Activated naive CD4-positive, alpha-beta T cell treated with anti-CD3 and anti-CD28 coated beads, Interleukin-2, amount 50 U/mL, for 24 hours (primary cell): ENCODE measurements around the gene TMEM187.
"Not testable (repeated sequence)": the region's sequence is repeated elsewhere in the genome, so short reads cannot be mapped to it uniquely, and the experiment has no call there.

Source experiments
- H3K27ac Mint-ChIP-seq: one replicate; pipeline ENCODE4 v1.8.0; 2021; ENCODE audit warnings: mild to moderate bottlenecking, mixed read lengths
- H3K27me3 Mint-ChIP-seq: one replicate; pipeline ENCODE4 v1.8.0; 2021; ENCODE audit warnings: mixed read lengths
- H3K36me3 Mint-ChIP-seq: one replicate; pipeline ENCODE4 v1.8.0; 2021; ENCODE audit warnings: mixed read lengths
- H3K4me1 Mint-ChIP-seq: one replicate; pipeline ENCODE4 v1.8.0; 2021; ENCODE audit warnings: mixed read lengths
- H3K4me3 Mint-ChIP-seq: one replicate; pipeline ENCODE4 v1.8.0; 2021; ENCODE audit warnings: mild to moderate bottlenecking, mixed read lengths
- H3K9me3 Mint-ChIP-seq: one replicate; pipeline ENCODE4 v1.8.0; 2021; ENCODE audit warnings: mixed read lengths

TMEM187 gene

GRCh38 chrX:153989973-153990655, 17.6 kb downstream of the TMEM187 start:
- Mint-ChIP-seq H3K36me3 (no peaks in the 10 kb centered on the region), H3K4me1 (peaks cover 24% of the 10 kb centered on the region), H3K4me3 (peak overlapping the region; percentile 33), H3K27ac (peak overlapping the region; percentile 30), H3K27me3 (no peaks in the 10 kb centered on the region), H3K9me3 (no peaks in the 10 kb centered on the region)

DNA sequence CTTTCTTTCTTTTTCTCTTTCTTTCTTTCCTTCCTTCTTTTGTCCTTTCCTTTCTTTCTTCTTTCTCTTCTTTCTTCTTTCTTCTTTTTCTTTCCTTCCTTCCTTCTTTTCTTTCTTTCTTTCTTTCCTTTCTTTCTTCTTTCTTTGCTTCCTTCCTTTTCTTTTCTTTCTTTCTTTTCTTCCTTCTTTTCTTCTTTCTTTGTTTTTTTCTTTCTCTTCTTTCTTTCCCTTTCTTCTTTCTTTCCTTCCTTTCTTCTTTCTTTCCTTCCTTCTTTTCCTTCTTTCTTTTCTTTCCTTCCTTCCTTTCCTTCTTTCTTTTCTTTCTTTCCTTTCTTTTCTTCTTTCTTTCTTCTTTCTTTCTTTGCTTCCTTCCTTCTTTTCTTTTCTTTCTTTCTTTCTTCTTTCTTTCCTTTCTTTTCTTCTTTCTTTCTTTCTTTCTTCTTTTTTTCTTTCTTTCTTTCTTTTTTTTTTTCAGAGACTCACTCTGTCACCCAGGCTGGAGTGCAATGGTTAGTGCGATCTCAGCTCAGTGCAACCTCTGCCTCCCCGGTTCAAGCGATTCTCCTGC, 18.5 kb downstream of the TMEM187 start:
- Mint-ChIP-seq H3K4me1 (peaks cover 24% of the 10 kb centered on the region), H3K4me3 (peak overlapping the region; percentile 58), H3K9me3 (no peaks in the 10 kb centered on the region), H3K36me3 (no peaks in the 10 kb centered on the region), H3K27ac (peak overlapping the region; percentile 77), H3K27me3 (no peaks in the 10 kb centered on the region)

- Mint-ChIP-seq H3K27ac (no peak overlapping the region), H3K9me3 (no peaks in the 10 kb centered on the region), H3K4me3 (no peak overlapping the region), H3K27me3 (no peaks in the 10 kb centered on the region), H3K36me3 (no peaks in the 10 kb centered on the region), H3K4me1 (peaks cover 24% of the 10 kb centered on the region)
These were observed 19.6 kb downstream of the TMEM187 start for GRCh38 chrX:153992180-153992579.

GRCh38 chrX:153993079-153993478, 20.5 kb downstream of the TMEM187 start:
- H3K27me3 Mint-ChIP-seq = no peaks in the 10 kb centered on the region
- peaks cover 24% of the 10 kb centered on the region for H3K4me1 Mint-ChIP-seq
- no peak overlapping the region for H3K4me3 Mint-ChIP-seq
- H3K36me3 Mint-ChIP-seq = no peaks in the 10 kb centered on the region
- H3K27ac Mint-ChIP-seq = no peak overlapping the region
- H3K9me3 Mint-ChIP-seq = no peaks in the 10 kb centered on the region

DNA sequence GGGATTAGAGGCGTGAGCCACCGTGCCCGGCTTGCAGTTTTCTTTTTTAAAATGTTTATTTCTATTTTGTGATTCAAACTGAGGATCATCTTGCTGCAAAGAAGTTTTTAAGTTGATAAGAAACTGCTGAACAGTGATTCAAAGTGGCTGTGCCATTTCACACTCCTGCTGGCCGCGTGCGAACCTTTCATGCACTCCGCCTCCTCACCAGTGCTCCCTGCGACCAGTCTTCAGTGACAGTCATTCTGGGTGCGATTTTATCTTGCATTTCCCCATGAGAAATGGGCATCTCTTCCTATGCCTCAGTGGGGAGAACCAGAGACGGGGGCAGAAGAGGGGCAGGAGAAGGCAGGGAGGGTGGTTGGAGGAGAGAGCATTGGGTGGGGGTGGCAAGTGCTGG, 21.4 kb downstream of the TMEM187 start:
- Mint-ChIP-seq H3K9me3 (no peaks in the 10 kb centered on the region), H3K4me1 (peaks cover 24% of the 10 kb centered on the region), H3K36me3 (no peaks in the 10 kb centered on the region), H3K27ac (no peak overlapping the region), H3K4me3 (no peak overlapping the region), H3K27me3 (no peaks in the 10 kb centered on the region)

- H3K27ac Mint-ChIP-seq, H3K27me3 Mint-ChIP-seq, H3K4me3 Mint-ChIP-seq, H3K36me3 Mint-ChIP-seq, H3K9me3 Mint-ChIP-seq: not testable (repeated sequence)
- H3K4me1 Mint-ChIP-seq = peaks cover 22% of the 10 kb centered on the region
These were observed 21.8 kb downstream of the TMEM187 start for GRCh38 chrX:153994398-153994797.

DNA sequence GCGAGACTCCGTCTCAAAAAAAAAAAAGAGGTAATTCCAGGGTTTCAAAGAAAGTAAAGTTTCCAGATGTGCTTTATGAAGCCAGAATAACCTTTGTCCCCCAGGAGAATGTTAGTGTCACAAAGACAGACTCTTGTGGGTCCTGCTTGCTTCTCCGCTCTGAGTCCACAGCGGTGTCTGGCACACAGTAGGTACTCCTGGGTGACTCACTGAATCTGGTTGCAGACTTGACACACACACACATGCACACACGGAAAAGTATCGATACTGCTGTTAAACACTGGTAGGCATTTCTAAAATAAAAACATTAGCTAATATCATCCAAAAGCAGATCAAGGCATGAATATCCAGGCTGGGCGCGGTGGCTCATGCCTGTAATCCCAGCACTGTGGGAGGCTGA, 22.9 kb downstream of the TMEM187 start:
- H3K27ac Mint-ChIP-seq = no peak overlapping the region
- H3K4me3 Mint-ChIP-seq = no peak overlapping the region
- no peaks in the 10 kb centered on the region for H3K27me3 Mint-ChIP-seq
- no peaks in the 10 kb centered on the region for H3K9me3 Mint-ChIP-seq
- peaks cover 12% of the 10 kb centered on the region for H3K4me1 Mint-ChIP-seq
- H3K36me3 Mint-ChIP-seq = no peaks in the 10 kb centered on the region

- H3K4me1 Mint-ChIP-seq = peaks cover 17% of the 10 kb centered on the region
- H3K27ac Mint-ChIP-seq = no peak overlapping the region
- H3K27me3 Mint-ChIP-seq = no peaks in the 10 kb centered on the region
- no peak overlapping the region for H3K4me3 Mint-ChIP-seq
- H3K36me3 Mint-ChIP-seq = peaks cover 1% of the 10 kb centered on the region
- H3K9me3 Mint-ChIP-seq = no peaks in the 10 kb centered on the region
These were observed 26.9 kb downstream of the TMEM187 start for GRCh38 chrX:153999359-154000037.

DNA sequence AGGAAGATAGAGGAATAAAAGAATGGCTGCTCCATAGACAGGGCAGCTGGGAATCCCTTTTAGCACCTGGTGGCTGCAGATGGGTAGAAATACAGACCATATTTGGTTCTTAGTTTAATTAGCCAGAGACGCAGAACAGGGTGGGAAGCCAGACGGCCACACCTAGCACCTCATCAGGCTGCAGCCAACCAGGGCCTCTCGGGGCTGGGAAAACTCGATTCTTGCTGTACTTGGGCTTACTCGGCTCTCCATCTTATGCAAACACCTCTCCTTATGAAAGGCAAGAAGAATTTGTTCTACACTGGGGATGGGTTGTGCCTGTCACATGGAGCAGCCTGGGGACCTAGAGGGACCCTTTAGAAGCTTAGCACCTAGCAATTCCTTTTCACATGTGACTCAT, 27.5 kb downstream of the TMEM187 start:
- Mint-ChIP-seq H3K36me3 (peaks cover 1% of the 10 kb centered on the region), H3K4me3 (no peak overlapping the region), H3K27ac (no peak overlapping the region), H3K4me1 (peaks cover 17% of the 10 kb centered on the region), H3K9me3 (no peaks in the 10 kb centered on the region), H3K27me3 (no peaks in the 10 kb centered on the region)

DNA sequence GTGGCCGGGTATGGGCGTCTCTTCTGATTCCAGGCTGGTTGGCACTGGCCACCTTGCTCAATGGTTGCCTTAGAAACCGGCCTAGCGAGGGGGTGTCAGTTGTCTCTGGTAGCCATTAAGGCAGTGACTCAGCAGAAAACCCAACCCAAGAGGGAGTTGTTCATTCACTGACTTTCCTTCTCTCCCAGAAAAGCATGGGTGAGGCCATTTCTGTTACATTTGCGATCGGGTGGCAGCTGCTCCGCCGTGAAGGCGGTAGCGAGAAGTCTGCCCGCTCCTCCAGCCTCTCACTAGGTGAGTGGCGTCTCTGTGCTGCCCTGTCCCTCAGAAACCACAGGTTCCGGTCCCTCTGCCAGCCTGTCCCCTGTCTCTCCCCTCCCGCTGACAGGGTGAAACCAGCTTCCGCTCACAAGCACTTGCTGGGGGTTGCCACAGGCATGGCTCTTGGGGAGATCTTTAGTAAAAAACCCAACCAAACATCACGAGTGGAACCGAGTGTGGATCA, 29.7 kb downstream of the TMEM187 start:
- H3K27me3 Mint-ChIP-seq = no peaks in the 10 kb centered on the region
- H3K4me1 Mint-ChIP-seq = peaks cover 17% of the 10 kb centered on the region
- H3K9me3 Mint-ChIP-seq = no peaks in the 10 kb centered on the region
- peak overlapping the region; percentile 65 for H3K4me3 Mint-ChIP-seq
- H3K36me3 Mint-ChIP-seq = peaks cover 1% of the 10 kb centered on the region
- peak overlapping the region; percentile 94 for H3K27ac Mint-ChIP-seq

DNA sequence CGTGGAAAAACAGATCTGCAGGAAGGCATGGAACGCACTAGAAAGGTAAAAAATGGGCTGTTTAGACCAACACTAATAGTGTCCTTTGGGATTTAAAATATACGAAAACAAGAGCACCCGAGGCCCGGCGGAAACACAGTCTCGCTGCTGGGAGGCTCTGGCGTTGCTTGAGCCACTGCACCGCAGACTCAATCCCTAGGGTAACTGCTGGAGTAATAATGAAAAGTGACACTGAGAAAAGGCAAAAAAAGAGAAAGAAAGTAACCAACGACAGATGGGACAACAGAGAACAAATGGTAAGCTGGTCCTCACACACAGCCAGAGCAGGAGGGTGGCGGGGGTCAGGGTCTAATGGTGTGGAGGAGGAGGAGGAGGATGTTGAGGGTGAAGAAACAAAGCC, 31.8 kb downstream of the TMEM187 start:
- Mint-ChIP-seq H3K36me3 (peaks cover 6% of the 10 kb centered on the region), H3K9me3 (no peaks in the 10 kb centered on the region), H3K4me3 (no peak overlapping the region), H3K4me1 (peaks cover 22% of the 10 kb centered on the region), H3K27me3 (no peaks in the 10 kb centered on the region), H3K27ac (no peak overlapping the region)

- H3K36me3 Mint-ChIP-seq = peaks cover 4% of the 10 kb centered on the region
- no peaks in the 10 kb centered on the region for H3K9me3 Mint-ChIP-seq
- H3K4me1 Mint-ChIP-seq = peaks cover 17% of the 10 kb centered on the region
- H3K27me3 Mint-ChIP-seq = no peaks in the 10 kb centered on the region
- no peak overlapping the region for H3K27ac Mint-ChIP-seq
- no peak overlapping the region for H3K4me3 Mint-ChIP-seq
These were observed 34.4 kb downstream of the TMEM187 start for GRCh38 chrX:154006947-154007346.

DNA sequence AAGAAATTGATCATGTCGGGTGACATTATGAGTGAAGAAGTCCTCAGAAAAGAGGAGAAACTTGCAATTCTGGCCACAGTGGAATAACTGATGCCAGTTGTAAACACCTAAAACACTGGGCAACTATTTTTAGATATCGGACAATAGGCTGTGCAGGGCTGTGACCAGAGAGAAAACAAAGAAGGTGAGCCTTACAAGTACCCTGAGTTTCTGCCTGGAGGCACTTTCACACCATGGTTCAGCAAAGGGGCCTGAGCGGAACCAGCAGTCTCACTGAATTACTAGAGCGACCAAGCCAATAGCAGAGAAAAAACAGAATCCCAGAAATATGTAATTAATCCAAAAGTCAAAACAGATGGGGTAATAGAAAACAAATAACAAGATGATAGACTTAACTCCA, 36.0 kb downstream of the TMEM187 start:
- Mint-ChIP-seq H3K36me3 (peaks cover 4% of the 10 kb centered on the region), H3K27me3 (no peaks in the 10 kb centered on the region), H3K4me1 (peaks cover 5% of the 10 kb centered on the region), H3K27ac (peak overlapping the region; percentile 23), H3K4me3 (no peak overlapping the region), H3K9me3 (no peaks in the 10 kb centered on the region)

DNA sequence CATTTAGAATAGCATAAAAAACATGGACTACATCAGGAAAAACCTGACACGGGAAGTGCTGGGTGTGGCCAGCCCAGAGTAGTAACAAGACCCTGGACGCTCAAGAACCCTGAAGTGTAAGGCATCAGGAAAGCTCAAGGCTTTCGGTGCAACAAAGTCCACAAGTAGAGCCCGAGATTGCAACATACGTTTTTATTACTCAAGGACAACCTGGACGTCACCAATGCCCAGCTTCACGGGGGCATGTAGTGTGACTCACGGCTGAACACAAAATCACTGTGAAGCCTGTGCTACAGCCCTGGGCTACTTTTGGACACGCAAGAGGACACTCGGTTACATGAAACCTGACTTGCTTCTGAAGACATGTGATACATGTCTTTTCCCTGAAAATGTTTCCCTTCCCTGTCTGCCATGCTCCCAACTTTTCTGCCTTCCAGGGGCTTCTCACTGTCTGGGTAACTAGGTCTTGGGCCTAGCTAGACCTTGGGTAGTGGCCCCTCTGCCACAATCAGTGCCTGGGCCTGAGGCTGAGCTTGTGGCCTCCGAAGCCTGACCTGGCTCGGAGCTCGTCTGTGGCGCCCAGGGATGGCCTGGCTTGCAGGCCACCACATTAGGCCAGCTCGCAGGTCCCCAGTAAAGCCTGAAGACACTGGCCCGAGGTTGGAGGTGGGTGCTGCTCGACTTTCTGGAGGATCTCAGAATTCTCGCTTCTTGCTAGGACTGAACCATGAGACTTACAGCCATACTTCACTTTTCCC, 38.0 kb downstream of the TMEM187 start:
- Mint-ChIP-seq H3K27me3 (no peaks in the 10 kb centered on the region), H3K4me3 (no peak overlapping the region), H3K27ac (no peak overlapping the region), H3K9me3 (no peaks in the 10 kb centered on the region), H3K36me3 (peaks cover 4% of the 10 kb centered on the region), H3K4me1 (peaks cover 5% of the 10 kb centered on the region)

DNA sequence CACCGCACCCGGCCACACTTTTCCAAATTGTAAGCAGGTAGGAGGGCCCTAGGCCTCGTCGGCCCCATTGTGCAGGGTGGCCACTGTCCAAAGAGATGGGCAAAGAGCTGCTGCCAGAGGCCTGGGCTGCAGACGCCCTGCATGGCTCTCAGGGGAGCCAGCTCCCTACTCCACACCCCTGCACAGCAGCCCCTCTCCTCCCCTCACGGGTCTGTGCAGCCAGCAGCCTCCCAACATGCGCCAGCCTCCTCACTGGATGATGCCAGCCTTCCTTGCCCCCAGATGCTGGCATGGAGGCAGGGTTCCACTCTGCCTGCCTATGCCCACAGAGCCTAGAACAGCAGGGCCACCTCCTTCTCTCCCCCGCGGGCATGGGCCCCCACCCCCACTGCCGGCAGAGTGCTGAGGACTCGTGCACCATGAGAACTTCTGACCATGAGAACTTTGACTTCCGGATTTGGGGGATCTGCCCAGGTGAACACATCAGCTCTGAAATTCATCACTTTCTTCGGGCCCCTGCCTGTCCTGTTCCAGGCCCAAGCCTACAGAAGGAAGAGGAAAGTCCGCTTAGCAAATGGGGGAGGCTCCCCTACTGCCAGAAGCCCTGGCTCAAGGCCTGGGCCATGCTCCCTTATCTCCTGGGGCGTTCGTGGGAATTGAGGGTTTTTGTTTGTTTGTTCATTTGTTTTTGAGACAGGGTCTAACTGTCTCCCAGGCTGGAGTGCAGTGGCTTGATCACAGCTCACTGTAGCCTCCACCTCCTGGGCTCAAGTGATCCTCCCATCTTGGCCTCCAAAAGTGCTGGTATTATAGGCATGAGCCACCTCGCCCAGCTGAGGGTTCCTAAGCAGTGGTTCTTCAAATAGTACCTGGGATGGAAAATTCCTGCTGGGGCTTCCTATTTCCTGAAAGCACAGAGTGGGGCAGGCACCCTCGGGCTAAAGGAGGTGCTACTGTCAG, 39.1 kb downstream of the TMEM187 start:
- H3K4me1 Mint-ChIP-seq = peaks cover 9% of the 10 kb centered on the region
- H3K27me3 Mint-ChIP-seq = no peaks in the 10 kb centered on the region
- H3K27ac Mint-ChIP-seq = no peak overlapping the region
- no peak overlapping the region for H3K4me3 Mint-ChIP-seq
- H3K9me3 Mint-ChIP-seq = no peaks in the 10 kb centered on the region
- H3K36me3 Mint-ChIP-seq = peaks cover 4% of the 10 kb centered on the region
